DND-41 (cell line): ENCODE measurements around the gene STX1B.

Experiments
- ATAC-seq: fragments of 200-7000 bp; cut with Tn5 transposase; 3 replicates; pipeline ENCODE4 v1.9.1; 2021; ENCODE audit warnings: low read depth; ENCODE audit not compliant: insufficient read depth
- DNase-seq: peaks from one replicate; pipeline ENCODE4 v3.0.0-alpha.2; 2020
- H2AFZ ChIP-seq: 2 replicates; pipeline ENCODE4 v1.6.0; 2012; ENCODE audit warnings: low read depth, low read length
- H3K27ac ChIP-seq: 2 replicates; pipeline ENCODE4 v1.5.1; 2012; ENCODE audit warnings: low read length, inconsistent platforms
- H3K27me3 ChIP-seq: fragments of 200-600 bp; sonication (generic); 2 replicates; pipeline ENCODE4 v1.6.0; 2012; ENCODE audit warnings: low read length, mild to moderate bottlenecking, inconsistent platforms; ENCODE audit not compliant: insufficient read depth, poor library complexity
- H3K36me3 ChIP-seq: 2 replicates; pipeline ENCODE4 v1.5.1; 2012; ENCODE audit warnings: low read length, inconsistent platforms; ENCODE audit not compliant: insufficient read depth
- H3K4me1 ChIP-seq: 2 replicates; pipeline ENCODE4 v1.5.1; 2012; ENCODE audit warnings: mild to moderate bottlenecking, low read length; ENCODE audit not compliant: insufficient read depth
- H3K4me2 ChIP-seq: 2 replicates; pipeline ENCODE4 v1.6.0; 2012; ENCODE audit warnings: mild to moderate bottlenecking, moderate library complexity, low read length, inconsistent platforms; ENCODE audit not compliant: insufficient read depth
- H3K4me3 ChIP-seq, 2 experiments: fragments of 200-600 bp in 1 of 2; shearing (Covaris generic) in 1 of 2; 2 replicates each; pipeline ENCODE4 v1.5.1; 2012 to 2016; ENCODE audit warnings: inconsistent platforms in 2 of 2, low read length in 2 of 2, mild to moderate bottlenecking in 2 of 2, low read depth in 1 of 2, moderate library complexity in 1 of 2
- H3K79me2 ChIP-seq: 2 replicates; pipeline ENCODE4 v1.6.0; 2012; ENCODE audit warnings: low read length, inconsistent platforms; ENCODE audit not compliant: insufficient read depth
- H3K9ac ChIP-seq: 2 replicates; pipeline ENCODE4 v1.6.0; 2012; ENCODE audit warnings: low read depth, mild to moderate bottlenecking, inconsistent platforms, low read length, moderate library complexity
- H3K9me3 ChIP-seq: 2 replicates; pipeline ENCODE4 v1.5.1; 2012; ENCODE audit warnings: low read length, moderate library complexity, mild to moderate bottlenecking, inconsistent platforms; ENCODE audit not compliant: insufficient read depth, severe bottlenecking
- H4K20me1 ChIP-seq: 2 replicates; pipeline ENCODE4 v1.6.0; 2012; ENCODE audit warnings: low read length; ENCODE audit not compliant: insufficient read depth
- EZH2 ChIP-seq: IDR thresholded peaks from 3 replicates; pipeline ENCODE4 v1.6.1; 2012; ENCODE audit warnings: borderline replicate concordance, low read depth, mild to moderate bottlenecking, moderate library complexity, low read length, inconsistent platforms; ENCODE audit not compliant: severe bottlenecking
- TF ChIP-seq, protein P1 (sequence below): IDR thresholded peaks from 2 replicates; pipeline ENCODE4 v1.5.1; 2012; ENCODE audit warnings: borderline replicate concordance, low read length, moderate library complexity, mild to moderate bottlenecking; ENCODE audit not compliant: poor library complexity, severe bottlenecking; ENCODE audit errors: extremely low read depth

STX1B gene

GRCh38 chr16:31050280-31051030 is 40.0 kb upstream of the STX1B start:
- no peaks in the 10 kb centered on the region for H3K27me3 ChIP-seq
- no peaks in the 10 kb centered on the region for H3K36me3 ChIP-seq
- no peak overlapping the region for H3K27ac ChIP-seq
- H3K9ac ChIP-seq = no peak overlapping the region
- no peak for DNase-seq
- TF ChIP-seq, protein P1, sequence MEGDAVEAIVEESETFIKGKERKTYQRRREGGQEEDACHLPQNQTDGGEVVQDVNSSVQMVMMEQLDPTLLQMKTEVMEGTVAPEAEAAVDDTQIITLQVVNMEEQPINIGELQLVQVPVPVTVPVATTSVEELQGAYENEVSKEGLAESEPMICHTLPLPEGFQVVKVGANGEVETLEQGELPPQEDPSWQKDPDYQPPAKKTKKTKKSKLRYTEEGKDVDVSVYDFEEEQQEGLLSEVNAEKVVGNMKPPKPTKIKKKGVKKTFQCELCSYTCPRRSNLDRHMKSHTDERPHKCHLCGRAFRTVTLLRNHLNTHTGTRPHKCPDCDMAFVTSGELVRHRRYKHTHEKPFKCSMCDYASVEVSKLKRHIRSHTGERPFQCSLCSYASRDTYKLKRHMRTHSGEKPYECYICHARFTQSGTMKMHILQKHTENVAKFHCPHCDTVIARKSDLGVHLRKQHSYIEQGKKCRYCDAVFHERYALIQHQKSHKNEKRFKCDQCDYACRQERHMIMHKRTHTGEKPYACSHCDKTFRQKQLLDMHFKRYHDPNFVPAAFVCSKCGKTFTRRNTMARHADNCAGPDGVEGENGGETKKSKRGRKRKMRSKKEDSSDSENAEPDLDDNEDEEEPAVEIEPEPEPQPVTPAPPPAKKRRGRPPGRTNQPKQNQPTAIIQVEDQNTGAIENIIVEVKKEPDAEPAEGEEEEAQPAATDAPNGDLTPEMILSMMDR = no peak
- TF ChIP-seq EZH2 = no peak
- no peak for ATAC-seq
- no peaks in the 10 kb centered on the region for H3K4me1 ChIP-seq
- no peak overlapping the region for H3K4me2 ChIP-seq
- no peak overlapping the region for H2AFZ ChIP-seq
- no peaks in the 10 kb centered on the region for H3K79me2 ChIP-seq
- H3K9me3 ChIP-seq = no peaks in the 10 kb centered on the region
- no peak overlapping the region for H3K4me3 ChIP-seq
- H4K20me1 ChIP-seq = no peaks in the 10 kb centered on the region

GRCh38 chr16:31043898-31044481 is 33.6 kb upstream of the STX1B start:
- Histone ChIP-seq H3K9me3 (no peaks in the 10 kb centered on the region), H4K20me1 (no peaks in the 10 kb centered on the region), H3K4me3 (no peak overlapping the region), H3K9ac (no peak overlapping the region), H3K4me2 (no peak overlapping the region), H3K36me3 (peaks cover 24% of the 10 kb centered on the region), H3K27me3 (no peaks in the 10 kb centered on the region), H2AFZ (no peak overlapping the region), H3K79me2 (no peaks in the 10 kb centered on the region), H3K4me1 (no peaks in the 10 kb centered on the region), H3K27ac (no peak overlapping the region)
- no peak for ATAC-seq
- no peak for DNase-seq
- TF ChIP-seq, protein P1 = no peak
- no peak for TF ChIP-seq EZH2

DNA sequence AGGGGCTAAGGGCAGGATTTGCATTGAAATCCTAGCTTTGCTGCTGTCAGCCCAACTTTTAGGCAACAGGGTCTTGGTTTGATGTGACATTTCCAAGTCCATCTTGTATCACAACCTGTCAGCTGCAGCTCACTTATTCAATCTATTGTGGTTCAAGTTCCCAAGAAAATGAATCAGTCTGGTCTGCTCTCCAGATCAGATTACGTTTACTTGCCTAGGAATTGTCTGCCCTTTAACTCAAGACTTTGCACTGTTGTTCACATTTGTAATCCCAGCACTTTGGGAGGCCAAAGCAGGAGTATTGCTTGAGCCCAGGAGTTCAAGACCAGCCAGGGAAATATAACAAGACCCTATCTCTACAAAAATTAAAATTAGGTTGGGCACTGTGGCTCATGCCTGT is 32.9 kb upstream of the STX1B start:
- Histone ChIP-seq H3K4me1 (no peaks in the 10 kb centered on the region), H3K79me2 (no peaks in the 10 kb centered on the region), H3K27me3 (no peaks in the 10 kb centered on the region), H3K36me3 (peaks cover 26% of the 10 kb centered on the region), H3K4me3 (no peak overlapping the region), H2AFZ (no peak overlapping the region), H3K4me2 (no peak overlapping the region), H4K20me1 (no peaks in the 10 kb centered on the region), H3K9ac (no peak overlapping the region), H3K9me3 (no peaks in the 10 kb centered on the region), H3K27ac (no peak overlapping the region)
- DNase-seq (no peak), ATAC-seq (no peak)
- TF ChIP-seq, protein P1 = no peak
- no peak for TF ChIP-seq EZH2
